NK-92 treated with Interleukin-12 subunit alpha and Interleukin-12 subunit beta, amount 100 ng/mL, for 24 hours (cell line): ENCODE results near the gene SH3GLB2.

Experiments
- DNase-seq: peaks from one replicate; lab custom pipeline; 2025; lab: John Stamatoyannopoulos, UW

The SH3GLB2 gene

GRCh38 chr9:129028192-129028966, at the start of gene SH3GLB2:
Gene SH3GLB2 (minus strand): TSS chr9:129028331. CDS start chr9:129028154, 177 bp downstream.
- DNase-seq, result peak; percentile 93

DNA sequence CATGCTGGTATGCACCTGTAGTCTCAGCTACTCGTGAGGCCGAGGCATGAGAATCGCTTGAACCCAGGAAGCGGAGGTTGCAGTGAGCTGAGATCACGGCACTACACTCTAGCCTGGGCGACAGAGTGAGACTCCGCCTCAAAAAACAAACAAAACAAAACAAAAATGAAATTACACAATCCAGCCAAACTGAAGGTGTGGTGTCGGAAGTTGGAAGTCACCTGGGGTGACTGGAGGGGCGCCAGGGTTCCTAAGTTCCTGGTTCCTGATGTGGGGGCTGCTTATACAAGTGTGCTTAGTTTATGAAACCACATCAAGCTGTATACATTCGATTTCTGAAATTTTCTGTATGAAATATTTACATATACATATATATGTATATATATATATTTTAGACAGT, 49.1 kb upstream of the SH3GLB2 start:
- DNase-seq, result no peak

GRCh38 chr9:129076640-129077037, 48.5 kb upstream of the SH3GLB2 start:
- no peak for DNase-seq

DNA sequence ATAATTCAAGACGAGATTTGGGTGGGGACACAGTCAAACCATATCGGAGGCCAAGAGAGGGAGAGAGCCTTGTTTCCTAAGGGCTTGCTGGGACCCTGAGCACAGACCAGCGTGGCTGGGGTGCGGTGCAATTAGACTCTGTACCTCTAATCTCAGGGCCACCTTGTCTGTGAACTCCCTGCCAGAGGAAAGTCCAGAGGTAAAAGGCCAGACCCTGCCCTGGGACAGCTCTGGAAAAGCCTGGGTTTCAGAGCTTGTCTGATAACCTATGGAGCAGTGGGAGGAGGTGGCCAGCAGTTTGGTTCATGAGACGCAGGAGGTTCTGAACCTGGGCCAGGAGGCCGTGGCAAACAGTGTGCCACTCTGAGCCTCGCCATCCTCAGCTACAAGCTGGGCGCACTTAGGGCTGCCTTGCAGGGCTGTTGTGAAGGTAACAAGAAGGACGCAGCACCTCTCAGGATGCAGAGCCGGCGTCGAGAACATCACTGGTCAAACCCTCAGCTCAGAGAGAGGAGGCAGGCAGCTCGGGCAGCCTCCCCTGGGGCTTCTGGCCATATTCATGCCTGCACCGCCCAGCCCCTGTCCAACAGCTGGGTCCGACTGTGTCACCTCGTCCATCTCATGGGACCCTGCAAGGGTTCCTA, 48.0 kb upstream of the SH3GLB2 start:
- no peak for DNase-seq

- DNase-seq, result no peak
Observed at GRCh38 chr9:129074106-129074505, 46.0 kb upstream of the SH3GLB2 start.

DNA sequence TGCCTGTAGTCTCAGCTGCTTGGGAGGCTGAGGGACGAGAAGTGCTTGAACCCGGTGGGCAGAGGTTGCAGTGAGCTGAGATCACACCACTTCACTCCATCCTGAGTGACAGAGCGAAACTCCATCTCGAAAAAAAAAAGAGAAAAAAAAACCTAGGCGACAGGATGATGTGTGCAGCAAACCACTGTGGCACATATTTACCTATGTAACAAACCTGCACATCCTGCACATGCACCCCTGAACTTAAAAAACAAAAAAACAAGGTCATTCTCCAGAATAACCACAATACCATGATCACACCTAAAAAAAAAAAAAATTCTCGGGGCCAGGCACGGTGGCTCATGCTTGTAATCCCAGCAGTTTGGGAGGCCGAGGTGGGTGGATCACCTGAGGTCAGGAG, 45.3 kb upstream of the SH3GLB2 start:
- DNase-seq, result no peak

DNA sequence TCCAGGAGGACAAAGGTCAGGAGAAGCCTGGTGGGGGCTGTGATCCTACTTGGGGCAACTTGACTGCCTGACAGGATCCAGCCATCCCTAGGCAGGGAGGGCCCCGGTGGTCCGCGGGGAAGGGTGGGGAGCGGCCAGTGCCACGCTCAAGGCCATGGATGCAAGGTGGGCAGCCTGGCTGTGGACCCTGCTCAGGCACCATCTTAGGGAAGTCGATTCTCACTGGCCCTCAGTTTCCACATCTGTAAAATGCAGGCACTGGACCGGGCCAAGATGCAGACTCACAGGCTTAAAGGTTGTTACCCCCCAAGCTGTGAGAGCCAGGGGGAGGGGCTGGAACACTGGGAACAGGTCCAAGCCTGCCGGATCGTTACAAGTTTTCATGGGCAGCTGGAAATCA, 44.0 kb upstream of the SH3GLB2 start:
- no peak for DNase-seq

DNA sequence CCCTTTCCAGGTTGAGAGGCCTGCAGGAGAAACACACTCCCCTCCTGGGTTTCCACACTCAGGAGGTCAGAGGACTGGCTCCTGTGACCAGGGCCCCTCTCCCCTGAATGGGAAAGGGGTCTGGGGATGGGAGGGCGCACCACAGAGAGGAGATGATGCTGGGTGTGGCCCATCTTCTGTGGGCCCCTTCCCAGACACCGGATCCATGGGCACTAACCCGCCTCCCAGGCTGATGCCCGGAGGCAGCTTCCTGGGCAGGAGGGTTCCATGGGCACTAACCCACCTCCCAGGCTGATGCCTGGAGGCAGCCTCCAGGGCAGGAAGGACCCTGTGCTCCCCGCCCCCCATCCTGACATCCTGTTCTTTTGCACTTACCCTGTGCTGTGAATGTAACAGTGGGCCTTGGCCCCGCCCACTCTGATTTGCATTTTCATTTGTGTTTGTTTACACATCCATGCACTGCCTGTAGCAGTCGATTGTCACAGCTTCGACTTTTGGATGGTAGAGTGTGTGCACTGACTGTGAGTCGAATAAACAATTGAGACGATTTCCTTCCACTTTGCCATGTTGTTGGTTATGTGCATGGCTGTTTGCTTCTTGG, 43.5 kb upstream of the SH3GLB2 start:
- DNase-seq, result no peak

DNA sequence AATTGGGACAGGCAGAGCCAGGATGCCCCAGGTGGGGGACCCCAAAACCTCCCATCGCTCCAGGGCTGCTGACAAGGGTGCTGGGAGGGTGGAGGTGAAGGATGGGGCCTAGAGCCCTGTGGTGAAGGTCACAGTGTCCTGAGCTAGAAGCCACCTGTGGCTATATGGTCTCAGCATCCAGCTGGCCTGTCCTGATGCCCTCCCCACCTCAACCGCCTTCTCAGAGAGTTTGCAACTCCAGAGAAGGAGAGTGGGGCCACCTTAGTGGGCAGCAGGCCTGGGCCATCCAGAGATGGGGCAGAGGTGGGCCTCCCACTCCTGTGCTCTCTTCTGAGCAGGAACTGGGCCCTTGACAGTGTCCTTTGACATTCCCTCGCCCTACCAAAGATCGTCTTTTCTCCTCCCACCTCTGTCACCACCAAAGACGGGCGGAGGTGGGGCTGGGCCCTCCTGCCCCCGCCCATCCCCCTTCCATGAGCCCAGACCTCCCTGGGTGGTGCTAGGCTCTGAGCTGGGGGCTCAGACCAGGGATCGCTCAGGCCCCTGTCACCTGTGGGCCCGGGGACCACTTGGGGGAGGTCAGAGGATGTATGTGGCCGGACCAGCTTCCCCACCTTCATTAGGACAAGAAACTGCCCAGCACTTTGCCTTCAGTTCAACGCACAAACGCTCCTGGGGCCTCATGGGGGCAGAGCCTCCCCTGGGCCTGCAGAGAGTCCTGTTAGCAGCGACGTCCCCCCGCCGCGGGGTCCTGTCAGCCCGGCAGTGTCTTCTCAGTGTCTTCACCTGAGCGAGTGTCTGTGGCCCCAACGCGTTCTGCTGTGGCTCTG, 42.8 kb upstream of the SH3GLB2 start:
- no peak for DNase-seq

GRCh38 chr9:129069862-129070641, 41.9 kb upstream of the SH3GLB2 start:
- DNase-seq, result no peak

DNA sequence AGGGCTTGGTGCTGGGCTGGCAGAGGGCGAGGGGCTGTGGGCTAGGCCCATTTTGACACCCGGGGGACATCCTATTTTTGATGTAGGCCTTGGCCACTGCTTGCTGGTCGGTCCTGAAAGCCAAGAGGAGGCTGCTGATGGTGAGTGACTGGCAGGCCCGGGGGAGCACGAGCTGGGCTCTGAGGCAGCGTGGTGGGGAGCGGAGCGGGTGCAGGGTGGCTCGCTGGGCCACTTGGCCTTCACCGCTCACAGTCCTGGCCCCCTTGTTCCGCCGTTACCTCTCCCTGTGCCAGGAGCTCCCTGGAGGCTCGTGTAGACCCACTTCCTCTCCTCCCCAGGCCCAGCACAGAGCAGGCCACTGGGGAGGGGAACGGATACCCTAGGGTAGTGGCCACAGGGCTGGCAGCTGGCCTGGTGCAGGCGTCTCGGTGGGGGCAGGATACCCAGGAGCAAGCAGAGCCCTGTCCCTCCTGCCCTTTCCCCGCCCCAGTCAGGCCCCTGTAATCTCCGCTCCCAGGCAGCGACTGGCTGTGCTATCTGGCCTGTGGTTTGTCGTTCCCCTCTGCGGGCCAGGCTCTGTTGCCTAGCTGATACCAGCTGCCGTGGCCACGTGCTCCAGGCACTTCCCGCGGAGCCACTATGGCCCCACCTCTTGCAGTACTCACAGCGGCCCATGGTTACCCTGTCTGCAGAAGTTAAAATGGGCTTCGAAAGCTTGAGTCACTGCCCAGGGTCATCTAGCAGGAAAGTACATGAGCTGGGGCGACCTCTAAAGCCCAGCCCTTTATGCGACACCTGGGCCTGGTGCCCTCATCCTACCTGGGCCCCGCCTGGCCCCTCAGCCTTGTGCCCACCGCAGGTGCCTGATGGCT, 41.1 kb upstream of the SH3GLB2 start:
- no peak for DNase-seq

DNA sequence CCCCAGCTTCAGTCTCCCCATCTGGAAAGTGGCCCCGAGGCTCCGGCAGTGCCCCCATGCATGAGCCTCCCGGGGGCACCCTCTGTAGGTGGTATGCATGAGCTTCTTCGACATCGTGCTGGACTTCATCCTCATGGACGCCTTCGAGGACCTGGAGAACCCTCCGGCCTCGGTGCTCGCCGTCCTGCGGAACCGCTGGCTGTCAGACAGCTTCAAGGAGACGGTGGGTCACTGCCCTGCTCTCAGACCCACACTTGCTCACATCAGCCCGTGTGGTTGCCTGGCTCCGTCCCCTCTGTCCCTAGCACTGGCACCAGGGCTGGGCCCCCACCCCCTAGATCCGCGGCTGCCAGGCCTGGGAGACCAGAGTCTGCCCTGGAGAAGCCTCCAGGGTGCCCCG, 40.0 kb upstream of the SH3GLB2 start:
- DNase-seq, result no peak

GRCh38 chr9:129064499-129064908, 36.4 kb upstream of the SH3GLB2 start:
- no peak for DNase-seq

DNA sequence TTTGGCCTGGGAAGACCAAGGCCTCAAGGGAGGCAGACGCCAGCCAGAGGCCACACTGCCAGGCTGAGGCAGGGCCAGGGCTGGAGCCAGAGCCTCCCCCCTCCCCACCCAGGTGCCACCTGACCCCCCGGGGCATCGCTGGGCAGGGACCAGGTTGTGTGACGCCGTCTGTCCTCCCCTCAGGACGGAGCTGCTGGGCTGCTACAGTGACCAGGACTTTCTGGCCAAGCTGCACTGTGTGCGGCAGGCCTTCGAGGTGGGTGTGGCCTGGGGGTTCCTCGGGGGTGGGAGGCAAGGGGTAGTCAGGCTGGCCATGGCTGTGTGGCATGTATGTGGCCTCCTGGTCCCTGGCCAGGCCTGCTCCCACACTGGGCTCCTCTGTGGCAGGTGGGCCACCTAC, 34.9 kb upstream of the SH3GLB2 start:
- no peak for DNase-seq

DNA sequence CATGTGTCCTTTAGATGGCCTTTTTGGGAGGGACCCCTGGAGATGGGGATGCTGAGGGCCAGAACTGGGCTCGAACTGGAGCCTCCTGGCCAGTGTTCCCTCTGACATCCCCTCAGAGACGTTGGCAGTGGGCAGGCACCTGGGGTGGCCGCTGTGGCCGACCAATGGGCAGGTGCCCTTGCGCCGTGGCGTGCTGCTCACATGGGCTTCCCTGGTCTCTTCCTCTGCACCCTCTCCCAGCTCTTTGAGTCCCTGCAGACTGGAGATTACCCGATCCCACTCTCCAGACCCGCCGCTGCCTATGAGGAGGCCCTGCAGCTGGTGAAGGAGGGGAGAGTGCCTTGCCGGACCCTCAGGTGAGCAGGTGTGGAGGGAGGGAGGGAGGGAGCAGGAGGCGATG, 32.9 kb upstream of the SH3GLB2 start:
- no peak for DNase-seq

DNA sequence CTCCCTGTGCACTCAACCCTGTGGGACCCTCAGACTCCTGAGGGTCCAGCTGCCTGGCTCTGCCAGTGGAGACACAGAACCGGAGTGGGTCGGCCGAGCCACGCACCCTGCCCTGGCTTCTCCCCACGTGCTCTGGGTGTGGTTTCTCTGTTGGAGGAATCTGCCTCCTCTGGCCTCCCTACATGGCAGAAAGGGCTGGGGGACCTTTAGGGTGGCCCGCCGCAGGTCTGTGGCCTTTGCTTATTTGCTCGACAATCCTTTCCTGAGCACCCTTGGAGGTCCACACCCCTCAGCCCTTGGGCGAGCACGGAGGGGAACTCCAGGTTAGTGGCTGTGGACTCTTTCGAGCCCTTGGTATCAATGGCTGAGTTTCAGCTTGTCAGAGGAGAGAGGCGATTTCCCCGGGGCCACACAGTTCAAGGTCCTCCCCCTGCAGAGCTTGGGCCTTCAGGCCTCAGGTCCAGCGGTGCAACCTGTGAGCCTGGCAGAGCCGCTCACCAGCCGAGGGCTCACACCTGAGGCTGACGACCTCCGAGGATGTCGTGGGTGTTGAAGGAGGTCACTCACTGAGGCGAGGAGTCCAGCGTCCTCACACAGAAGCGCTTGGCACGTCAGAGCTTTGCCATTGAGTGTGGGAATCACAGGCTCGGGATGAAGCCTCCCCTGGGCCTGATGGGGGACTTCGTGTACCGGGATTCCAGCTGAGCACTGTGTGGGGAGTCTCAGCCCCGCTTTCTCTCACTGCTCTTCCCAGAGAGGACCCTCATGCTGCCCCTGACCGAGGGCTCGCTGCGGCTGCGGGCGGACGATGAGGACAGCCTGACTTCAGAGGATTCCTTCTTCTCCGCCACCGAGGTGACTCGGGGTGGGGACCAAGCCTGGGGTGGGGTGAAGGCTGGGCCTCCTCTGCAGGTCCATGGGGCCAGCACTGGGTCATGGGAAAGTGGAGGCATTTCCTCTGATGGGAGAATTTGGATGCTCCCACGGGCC, 32.0 kb upstream of the SH3GLB2 start:
- DNase-seq, result no peak

DNA sequence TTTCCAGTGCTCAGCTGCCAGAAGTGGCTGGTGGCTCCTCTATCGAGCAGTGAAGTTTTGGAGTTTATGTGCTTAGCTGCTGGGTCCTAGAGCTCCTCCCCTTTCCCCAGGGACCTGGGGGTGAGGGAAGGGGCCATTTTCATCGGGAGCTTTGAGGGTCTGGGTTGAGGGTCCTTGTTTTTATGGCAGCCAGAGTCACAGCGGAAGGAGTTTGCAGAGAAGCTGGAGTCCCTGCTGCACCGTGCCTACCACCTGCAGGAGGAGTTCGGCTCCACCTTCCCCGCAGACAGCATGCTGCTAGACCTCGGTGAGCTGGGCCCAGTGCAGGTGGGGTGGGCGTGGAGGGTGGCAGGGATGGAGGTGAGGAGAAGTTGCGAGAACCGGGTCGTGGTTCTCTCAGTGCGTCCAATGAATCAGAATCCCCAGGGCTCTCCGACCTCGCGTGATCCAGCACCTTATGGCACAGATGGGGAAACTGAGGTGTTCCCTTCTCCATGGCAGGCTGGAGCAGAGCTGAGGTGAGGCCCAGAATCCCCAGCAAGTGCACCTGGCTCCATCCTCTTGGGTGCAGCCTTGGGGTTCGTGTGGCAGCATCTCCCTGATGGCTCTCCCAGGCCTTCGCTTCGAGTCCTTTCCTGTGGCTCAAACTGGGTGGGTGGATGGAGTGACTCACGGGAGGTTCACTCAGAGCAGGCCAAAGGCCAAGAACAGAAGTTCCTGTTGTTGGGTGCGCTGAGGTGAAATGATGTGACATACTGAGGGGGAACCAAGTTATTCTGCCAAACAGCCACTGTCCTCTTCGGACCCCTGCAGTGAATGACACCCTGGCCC, 31.0 kb upstream of the SH3GLB2 start:
- no peak for DNase-seq

- DNase-seq, result no peak
Observed at GRCh38 chr9:129054163-129054851, 26.2 kb upstream of the SH3GLB2 start.
